VCaP (cell line): ENCODE data around the gene SIPA1L2.

Experiments used
- H3K27ac ChIP-seq: fragments of 450-650 bp; 2 replicates; pipeline ENCODE4 v1.5.1; 2017
- TF ChIP-seq, protein P1 (sequence below): fragments of 450-650 bp; conservative IDR thresholded peaks from 2 replicates; pipeline ENCODE4 v1.5.1; 2017; ENCODE audit warnings: mild to moderate bottlenecking, moderate library complexity

SIPA1L2 gene

DNA sequence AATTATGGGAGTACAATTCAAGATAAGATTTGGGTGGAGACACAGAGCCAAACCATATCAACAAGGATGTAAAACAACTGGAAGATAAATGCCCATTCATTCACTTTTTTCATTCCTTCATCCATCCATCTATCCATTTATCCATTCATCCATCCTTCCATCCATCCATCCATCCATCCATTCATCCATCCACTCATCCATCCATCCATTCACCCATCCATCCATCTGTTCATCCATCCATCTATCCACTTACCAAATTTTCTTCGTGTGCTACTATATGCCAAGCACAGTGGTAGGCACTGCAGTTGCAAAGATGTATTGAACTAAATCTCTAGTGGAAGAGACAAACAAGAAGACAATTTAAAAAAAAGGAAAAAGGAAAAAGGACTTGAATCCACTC lies 14.3 kb upstream of the SIPA1L2 start:
- TF ChIP-seq, protein P1, sequence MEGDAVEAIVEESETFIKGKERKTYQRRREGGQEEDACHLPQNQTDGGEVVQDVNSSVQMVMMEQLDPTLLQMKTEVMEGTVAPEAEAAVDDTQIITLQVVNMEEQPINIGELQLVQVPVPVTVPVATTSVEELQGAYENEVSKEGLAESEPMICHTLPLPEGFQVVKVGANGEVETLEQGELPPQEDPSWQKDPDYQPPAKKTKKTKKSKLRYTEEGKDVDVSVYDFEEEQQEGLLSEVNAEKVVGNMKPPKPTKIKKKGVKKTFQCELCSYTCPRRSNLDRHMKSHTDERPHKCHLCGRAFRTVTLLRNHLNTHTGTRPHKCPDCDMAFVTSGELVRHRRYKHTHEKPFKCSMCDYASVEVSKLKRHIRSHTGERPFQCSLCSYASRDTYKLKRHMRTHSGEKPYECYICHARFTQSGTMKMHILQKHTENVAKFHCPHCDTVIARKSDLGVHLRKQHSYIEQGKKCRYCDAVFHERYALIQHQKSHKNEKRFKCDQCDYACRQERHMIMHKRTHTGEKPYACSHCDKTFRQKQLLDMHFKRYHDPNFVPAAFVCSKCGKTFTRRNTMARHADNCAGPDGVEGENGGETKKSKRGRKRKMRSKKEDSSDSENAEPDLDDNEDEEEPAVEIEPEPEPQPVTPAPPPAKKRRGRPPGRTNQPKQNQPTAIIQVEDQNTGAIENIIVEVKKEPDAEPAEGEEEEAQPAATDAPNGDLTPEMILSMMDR: no peak
- H3K27ac ChIP-seq: no peak overlapping the region

- no peak overlapping the region for H3K27ac ChIP-seq
- TF ChIP-seq, protein P1: peak; percentile 43
These were observed 13.3 kb upstream of the SIPA1L2 start for GRCh38 chr1:232643251-232643650.

DNA sequence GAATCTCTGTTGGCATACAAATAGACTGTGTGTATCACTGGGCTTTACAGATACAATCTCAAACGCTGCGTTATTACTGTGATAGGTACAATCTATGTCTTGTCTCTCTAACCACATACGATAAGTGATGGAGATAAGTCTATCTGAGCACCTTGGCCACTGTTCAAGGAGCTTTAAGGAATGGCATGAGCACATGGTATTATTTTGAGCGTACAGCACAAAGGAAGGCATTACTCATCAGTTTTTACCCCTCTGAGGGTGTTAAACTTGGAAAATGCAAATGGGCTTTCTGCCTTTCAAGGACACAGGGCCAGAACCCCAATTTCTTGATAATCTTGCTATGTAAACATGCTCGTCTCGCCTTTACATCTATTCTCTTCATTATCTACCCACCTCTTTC lies 11.6 kb upstream of the SIPA1L2 start:
- TF ChIP-seq, protein P1: no peak
- peak overlapping the region; percentile 9; the same call in 1 of the 2 replicates for H3K27ac ChIP-seq

GRCh38 chr1:232636799-232637198 lies 6.9 kb upstream of the SIPA1L2 start:
- TF ChIP-seq, protein P1: no peak
- H3K27ac ChIP-seq: 0 out of 2 replicates have a peak overlapping the region, but pooled peaks have one; percentile 20

GRCh38 chr1:232635778-232636356 lies 5.9 kb upstream of the SIPA1L2 start:
- TF ChIP-seq, protein P1: peak; percentile 82

DNA sequence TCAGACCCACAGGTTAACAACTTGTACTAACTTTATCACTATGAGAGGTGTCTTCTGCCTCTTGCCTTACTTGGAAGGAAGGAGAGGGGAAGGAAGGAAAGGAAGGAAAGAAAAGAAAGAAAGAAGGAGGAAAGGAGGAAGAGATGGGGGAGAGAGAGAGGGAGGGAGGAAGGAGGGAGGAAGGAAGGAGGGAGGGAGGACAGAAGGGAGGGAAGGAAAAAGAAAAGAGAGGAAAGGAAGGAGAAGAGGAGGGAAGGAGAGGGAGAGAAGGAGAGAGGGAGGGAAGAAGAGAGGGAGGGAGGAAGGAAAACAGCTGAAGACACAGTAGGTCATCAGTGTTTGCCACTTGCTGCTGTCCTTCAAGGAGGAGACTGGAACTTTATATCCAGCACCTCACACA lies 5.3 kb upstream of the SIPA1L2 start:
- peak overlapping the region; percentile 41; the same call in 1 of the 2 replicates for H3K27ac ChIP-seq
- TF ChIP-seq, protein P1: no peak

More at GRCh38 chr1:232635778-232636356, 5.9 kb upstream of the SIPA1L2 start:
- H3K27ac ChIP-seq: peak overlapping the region; percentile 41; the same call in 1 of the 2 replicates

DNA sequence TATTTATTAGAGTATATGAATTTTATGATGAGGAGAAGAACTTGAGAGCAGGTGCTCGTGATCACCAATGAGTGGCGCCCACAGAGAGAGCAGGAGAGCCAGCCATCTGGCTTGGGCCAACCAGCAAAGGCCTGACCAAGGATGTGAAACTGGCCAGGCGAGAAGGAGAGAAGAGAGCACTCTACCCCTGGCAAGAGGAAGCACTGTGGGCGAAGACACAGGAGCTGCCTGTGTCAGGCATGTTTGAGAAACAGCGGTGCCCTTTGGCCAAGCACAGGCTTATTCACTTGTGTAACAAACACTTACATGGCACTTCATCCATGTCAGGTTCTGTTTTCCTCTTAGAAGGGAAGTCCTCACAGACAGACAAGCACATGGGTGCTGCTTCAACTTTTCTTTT lies 4.2 kb upstream of the SIPA1L2 start:
- H3K27ac ChIP-seq: peak overlapping the region; percentile 41
- TF ChIP-seq, protein P1: no peak
